GM08714 (cell line): Measurements from ENCODE around the gene COPS8.

Source experiments
- H3K4me3 ChIP-seq: fragments of 200-500 bp; sonication (Bioruptor generic); 2 replicates; pipeline ENCODE4 v1.5.1; 2014; ENCODE audit warnings: mild to moderate bottlenecking, low read length, inconsistent platforms
- ZNF274 ChIP-seq: IDR thresholded peaks from 2 replicates; pipeline ENCODE4 v1.6.1; 2012; ENCODE audit warnings: mild to moderate bottlenecking, low read depth, low read length

Gene COPS8

DNA sequence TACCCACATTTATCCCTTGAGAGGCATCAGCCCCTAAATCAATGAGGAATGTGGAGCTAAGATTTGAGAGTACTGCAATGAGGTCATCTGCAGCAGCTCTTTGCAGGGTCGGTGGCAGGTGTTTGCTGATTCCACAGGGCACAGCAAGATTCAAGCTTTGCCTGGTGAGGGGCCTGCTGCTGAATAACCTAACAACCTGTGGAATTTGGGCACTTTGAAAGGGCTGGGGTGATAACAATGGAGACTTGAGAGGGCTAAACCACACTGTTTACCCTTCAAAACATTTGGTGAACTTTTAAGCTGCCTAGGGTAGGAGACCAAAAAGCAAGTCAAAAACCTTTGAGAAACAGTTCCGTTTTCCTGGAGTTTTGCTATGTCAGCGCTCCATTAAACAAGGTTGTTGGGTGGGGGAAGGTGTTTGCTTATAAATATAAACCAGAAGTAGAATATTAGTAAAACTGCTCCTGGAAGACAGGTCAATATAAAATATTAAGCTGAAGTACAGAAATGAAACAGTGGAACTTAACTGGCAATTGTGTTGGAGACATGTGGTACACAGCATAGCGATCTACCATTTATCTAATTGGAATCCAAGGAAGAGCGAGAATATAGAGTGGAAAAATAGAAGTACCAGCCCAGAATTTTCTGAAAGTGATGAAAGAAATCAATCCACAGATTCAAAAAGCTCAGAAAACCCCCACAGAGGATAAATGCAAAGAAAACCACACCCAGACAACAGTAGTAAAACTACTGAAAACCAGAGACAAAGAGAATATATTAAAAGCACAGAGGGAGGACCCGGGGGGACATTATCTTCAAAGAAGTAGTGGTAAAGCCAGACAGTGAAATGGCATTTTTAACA is 15.7 kb downstream of the COPS8 start:
- H3K4me3 ChIP-seq: no peak overlapping the region
- TF ChIP-seq ZNF274: no peak

DNA sequence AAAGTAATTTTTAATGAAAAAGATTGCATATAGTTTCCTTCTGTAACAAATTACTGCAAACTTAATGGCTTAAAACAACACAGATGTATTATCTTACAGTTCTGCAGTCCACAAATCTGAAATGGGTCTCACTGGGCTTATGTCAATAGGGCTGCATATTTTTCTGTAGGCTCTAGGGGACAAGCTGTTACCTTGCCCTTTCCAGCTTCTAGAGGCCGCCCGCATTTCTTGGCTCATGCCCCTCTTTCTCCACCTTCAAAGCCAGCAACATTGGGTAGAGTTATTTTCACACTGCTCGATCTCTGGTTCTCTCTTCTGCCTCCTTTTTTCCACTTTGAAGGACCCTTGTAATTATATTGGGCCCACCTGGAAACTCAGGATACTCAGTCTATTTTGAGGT is 16.7 kb downstream of the COPS8 start:
- no peak overlapping the region for H3K4me3 ChIP-seq
- no peak for TF ChIP-seq ZNF274

DNA sequence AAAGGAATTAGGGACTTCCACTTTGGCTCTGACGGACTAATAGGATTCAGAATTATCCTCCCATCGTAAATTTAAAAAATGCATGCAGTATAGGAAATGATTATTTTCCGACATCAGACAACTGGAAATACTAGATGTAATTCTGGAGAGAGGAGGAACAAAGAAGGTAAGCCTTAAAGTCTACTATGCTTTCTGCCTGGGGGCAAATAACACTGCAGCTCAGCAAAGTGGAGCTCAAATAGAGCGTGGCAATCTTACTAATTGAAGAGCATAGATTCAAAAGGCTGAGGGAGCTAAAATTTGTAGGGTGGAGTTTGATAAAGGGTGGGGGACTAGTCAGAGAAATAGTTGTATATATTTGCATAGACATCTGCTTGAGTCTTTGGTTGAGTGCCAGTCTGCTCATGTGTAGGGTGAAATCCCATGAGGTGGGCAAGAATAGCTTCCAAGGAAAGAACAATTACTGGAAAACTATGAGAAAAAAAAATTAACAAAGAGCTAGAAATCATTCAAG is 23.8 kb downstream of the COPS8 start:
- H3K4me3 ChIP-seq: no peak overlapping the region
- no peak for TF ChIP-seq ZNF274

DNA sequence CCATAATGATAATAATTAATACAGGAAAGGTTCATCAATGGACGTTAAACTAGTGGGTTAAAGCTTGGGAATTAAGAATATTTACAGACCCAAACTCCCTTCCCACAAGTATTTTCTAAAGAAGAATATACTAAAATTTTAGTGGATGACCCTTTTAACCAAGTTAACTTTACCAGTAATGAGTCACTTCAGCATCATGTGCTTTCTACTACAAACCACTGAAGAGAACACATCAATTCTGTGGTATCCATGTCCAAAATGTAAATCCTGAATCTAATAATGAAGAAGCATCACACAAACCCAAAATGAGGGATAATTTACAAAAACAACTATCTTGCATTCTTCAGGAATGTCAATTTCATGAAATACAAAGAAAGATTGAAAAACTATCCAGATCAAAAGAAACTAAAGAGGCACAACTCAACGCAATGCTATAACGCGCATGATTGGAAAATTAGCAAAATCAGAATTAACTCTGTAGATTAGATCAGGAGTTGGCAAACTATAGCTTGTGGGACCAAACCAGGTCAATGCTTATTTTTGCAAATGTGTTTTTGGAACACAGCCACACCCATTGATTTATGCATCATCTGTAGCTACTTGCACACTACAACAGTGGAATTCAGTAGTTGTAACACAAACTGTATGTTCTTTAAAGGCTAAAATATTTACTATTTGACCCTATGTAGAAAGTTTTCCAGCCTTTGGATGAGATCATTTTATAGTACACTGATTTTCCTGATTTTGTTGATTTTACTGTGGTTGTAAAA is 27.5 kb downstream of the COPS8 start:
- no peak overlapping the region for H3K4me3 ChIP-seq
- TF ChIP-seq ZNF274: no peak

DNA sequence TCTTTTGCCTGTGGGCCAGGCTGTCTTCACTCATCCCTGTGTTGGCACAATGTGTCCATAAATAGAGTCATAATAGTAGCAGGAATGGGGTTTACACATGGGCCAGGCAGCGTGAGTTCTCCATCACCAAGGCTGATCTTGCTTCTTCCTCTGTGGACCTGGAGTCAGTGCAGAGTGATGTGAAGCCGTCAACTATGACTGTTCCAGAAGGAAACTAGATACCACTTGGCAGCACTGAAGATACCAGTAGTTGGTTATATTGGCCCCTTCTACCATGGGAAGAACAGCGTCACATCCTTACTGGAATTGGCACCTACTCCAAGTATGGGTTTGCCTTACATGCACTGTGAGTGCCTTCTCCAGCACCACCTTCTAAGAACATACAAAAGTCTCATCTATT is 30.2 kb downstream of the COPS8 start:
- no peak for TF ChIP-seq ZNF274
- H3K4me3 ChIP-seq: no peak overlapping the region

DNA sequence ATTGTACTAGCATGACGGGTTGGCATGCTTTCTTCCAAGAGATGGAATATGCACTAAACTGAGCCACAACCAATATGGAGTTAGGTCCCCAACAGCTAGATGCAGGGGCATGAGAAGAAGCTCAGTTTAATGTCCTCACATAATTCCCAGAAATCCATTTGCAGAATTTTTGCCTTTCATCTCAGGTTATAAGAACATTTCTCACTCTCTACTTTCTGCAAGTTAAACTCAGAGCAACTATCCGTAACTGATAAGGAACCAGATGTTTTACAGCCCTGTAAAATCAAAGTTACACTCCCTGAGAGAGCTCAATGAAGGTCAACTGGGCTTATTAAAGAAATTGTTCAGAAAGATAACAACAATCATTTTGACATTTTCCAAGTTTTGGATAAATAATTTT is 30.7 kb downstream of the COPS8 start:
- no peak overlapping the region for H3K4me3 ChIP-seq
- no peak for TF ChIP-seq ZNF274

DNA sequence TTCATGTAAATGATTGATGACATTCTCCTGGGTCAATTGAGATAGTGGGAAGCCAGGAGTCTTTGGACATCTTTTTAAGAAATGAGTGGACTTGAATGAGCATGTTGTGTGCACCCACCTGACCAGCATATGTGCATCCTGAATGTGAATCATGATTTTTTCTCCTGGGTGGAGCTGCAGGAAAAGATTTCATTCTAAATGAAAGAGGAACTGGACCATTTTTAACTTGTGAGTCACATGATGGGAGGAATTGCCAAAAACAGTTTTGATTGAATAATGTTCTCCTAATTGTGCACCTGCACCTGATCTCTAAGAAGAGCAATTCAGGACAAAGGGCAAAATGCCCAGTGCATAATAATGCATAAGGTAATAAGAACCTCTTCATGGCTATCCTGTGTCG is 32.3 kb downstream of the COPS8 start:
- TF ChIP-seq ZNF274: no peak

DNA sequence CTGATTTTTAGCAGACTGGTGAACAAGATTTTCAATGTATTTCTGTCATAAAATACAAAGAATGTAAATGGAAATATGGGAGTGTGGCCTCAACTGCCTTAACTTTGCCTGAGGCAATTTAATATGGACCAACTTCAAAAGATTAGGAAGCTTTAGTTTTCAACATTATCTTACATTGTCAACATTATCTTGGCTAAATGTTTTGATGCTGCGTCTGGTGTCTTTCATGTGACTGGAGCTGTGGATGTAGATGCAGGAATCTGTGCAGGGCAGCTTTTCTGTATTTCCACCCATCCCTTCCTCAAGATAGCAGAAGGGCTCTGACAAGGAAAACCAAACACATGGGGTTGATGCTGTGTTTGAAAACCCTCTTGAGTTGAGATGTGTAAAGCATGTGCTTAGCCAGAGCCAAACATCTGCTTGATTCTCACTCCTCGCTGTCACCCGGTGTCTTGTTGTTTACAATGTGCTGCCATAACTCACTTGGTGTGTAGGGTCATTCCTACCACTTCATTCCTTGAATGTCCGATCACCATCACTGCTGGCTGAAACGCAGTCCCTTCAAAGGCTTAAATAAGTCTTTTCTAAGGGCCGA is 33.0 kb downstream of the COPS8 start:
- no peak overlapping the region for H3K4me3 ChIP-seq
- TF ChIP-seq ZNF274: no peak

More for the DNA sequence above, 32.3 kb downstream of the COPS8 start:
- H3K4me3 ChIP-seq: no peak overlapping the region

DNA sequence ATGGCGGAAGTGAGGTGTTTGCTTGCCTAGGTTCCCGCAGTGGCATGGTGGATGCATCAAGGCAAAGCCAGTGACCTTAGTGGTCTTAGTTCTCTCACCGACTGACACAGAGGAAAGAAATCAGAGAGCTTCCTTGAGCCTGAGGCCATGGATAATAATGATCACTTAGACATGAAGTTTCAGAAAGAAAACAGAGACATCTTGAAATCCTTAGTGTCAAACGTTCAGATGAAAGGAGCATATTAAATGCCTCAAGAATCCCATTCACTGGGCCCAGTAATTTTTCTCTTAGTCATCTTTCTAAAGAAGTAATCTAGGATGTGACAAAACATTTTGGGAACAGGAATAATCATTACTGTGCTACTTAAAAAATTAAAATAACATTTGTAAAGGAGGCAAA is 35.2 kb downstream of the COPS8 start:
- no peak for TF ChIP-seq ZNF274
- no peak overlapping the region for H3K4me3 ChIP-seq

DNA sequence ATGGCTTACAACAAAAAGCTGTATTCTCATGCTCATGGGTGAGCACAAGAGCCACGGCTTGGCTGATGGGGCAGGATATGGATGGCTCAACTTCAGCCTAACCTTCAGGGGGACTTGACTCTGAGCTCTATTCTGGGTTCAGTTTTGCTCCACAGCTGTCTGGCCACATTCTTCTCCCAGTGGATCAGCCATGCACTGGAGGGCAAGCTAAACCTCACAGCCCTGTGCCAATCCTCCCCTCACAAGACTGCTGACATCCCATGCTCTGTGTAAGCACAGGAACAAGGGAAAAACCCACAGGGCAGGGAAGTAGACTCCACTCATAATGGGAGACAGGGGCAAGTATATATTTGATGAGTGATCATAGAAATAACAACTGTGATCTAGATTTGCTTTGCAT is 35.6 kb downstream of the COPS8 start:
- no peak for TF ChIP-seq ZNF274
- no peak overlapping the region for H3K4me3 ChIP-seq

DNA sequence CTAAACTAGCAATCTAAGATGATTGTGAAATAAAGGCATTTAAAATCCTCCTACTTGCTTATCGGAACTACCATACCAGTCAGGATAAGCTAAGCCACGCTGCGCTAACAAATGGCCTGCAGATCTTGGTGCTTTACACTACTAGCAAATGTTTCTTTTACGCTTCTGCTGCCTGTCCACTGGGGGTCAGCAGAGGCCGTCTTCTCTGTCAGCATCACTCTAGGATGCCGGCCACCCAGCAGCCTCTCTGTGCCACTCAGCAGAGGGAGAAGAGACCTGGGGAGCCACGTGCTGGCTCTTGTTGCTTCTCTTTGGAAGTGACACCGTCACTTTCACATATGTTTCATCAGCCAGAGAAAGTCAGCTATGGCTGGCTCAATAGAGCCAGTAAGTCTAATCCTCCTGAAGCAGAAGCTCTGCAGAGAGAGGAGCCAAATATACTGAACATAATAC is 36.6 kb downstream of the COPS8 start:
- no peak for TF ChIP-seq ZNF274
- H3K4me3 ChIP-seq: no peak overlapping the region

DNA sequence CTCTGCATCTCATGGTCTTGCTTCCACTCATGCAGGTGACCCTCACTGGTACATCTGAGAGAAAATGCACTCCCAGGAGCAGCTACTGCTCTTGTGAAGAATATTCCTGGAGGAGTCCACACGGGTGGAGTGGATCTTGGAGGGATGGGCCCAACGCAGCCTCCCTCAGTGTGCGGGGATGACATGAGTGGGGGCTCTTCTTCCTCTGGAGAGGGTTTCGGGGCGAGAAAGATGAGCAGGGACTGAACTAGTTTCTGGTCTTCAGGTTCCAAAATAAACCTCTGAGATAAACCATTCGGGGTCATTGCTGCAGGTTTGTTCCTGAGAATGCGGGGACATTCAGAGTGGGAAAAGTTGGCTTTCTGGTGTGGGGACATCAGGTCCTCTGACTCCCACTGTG is 39.1 kb downstream of the COPS8 start:
- H3K4me3 ChIP-seq: no peak overlapping the region
- no peak for TF ChIP-seq ZNF274

DNA sequence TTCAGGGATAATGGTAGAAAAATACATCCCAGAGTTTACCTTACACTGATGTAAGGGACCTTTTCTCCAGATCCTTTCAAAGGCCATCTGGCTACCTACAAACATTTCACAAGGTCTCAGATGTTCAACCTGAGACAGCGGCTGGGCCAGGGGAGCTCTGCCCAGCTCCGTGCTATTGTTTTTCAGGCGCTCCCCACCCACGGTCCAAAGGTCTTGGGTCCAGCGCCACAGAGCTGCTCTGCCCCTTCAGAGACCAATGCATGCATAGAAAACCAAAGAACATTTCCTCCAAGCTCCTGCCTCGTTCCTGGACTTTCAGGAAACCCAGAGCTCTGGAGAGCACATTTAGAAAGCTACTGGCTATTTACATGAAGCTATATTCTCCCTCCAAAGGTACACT is 40.3 kb downstream of the COPS8 start:
- TF ChIP-seq ZNF274: no peak
- no peak overlapping the region for H3K4me3 ChIP-seq

DNA sequence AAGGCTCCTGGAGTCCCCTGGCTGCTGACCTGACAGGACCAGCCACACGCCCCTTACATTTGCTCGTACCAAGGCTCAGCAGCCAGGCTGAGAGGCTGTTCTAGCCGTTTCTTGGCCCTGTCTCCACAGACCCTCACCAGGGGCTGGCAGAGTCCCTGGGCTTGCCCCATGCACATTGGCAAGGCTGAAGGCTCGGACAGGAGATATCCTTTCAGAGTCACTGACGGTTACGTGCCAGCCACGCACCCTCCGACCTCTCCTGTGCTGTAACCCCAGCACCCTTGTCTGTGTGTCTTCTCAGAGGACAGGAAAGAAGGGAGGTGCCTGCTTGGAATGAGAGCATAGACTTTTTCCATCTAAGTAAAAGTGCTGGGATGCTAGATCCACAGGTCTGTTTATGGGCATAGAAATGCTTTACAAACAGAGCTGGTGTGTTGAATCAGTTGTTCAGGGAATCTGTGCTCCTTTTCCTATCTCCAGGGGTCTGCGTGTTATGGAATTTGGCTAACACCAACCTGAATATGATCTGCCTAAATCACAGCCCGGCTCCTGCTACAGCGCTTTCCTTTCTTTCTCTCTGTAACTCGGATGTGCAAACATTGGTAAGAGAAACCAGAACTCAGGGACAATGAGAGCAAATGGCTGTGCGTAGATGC is 41.0 kb downstream of the COPS8 start:
- no peak for TF ChIP-seq ZNF274
- H3K4me3 ChIP-seq: no peak overlapping the region
